HepG2 (cell line): Measurements from ENCODE around the gene ZNF30. TPM values are rescaled to one million over a fixed set of nuclear protein-coding genes. Genes with fewer than 3 reads are reported as not detected.
A peak's percentile ranks its signal among the peaks of the same experiment; 100 is the strongest.

ENCODE experiments used
- BHLHE40 ChIP-seq: IDR thresholded peaks from 2 replicates; pipeline ENCODE4 v1.6.1; 2011; ENCODE audit warnings: low read length, improper control_type of control experiment
- CC2D1A ChIP-seq: sonication (generic); formaldehyde crosslinking; IDR thresholded peaks from 2 replicates; pipeline ENCODE4 v1.8.1; 2023; ENCODE audit warnings: mild to moderate bottlenecking, missing genetic modification reagents
- DNMT3B ChIP-seq: conservative IDR thresholded peaks from 2 replicates; pipeline ENCODE4 v1.6.1; 2016; ENCODE audit warnings: missing biosample characterization, control low read depth
- DPF2 ChIP-seq: sonication (generic); formaldehyde crosslinking; IDR thresholded peaks from 2 replicates; pipeline ENCODE4 v1.4.0; 2020; ENCODE audit warnings: mild to moderate bottlenecking, low read depth, missing genetic modification reagents, borderline replicate concordance
- HDAC1 ChIP-seq: sonication (generic); formaldehyde crosslinking; IDR thresholded peaks from 2 replicates; pipeline ENCODE4 v1.5.1; 2020; ENCODE audit warnings: mild to moderate bottlenecking, missing genetic modification reagents
- HNRNPH1 ChIP-seq: fragments of 200-400 bp; formaldehyde crosslinking; optimal IDR thresholded peaks from 2 replicates; pipeline ENCODE3; 2017; ENCODE audit warnings: mild to moderate bottlenecking, low read depth, low read length
- KLF9 ChIP-seq: IDR thresholded peaks from 2 replicates; pipeline ENCODE4 v1.6.1; 2016; ENCODE audit warnings: low read depth
- MXD4 ChIP-seq: IDR thresholded peaks from 2 replicates; pipeline ENCODE4 v1.6.1; 2016; ENCODE audit warnings: mild to moderate bottlenecking, missing biosample characterization, missing genetic modification reagents
- NFKB2 ChIP-seq: sonication (generic); formaldehyde crosslinking; IDR thresholded peaks from 2 replicates; pipeline ENCODE4 v1.4.0; 2020; ENCODE audit warnings: missing genetic modification reagents, borderline replicate concordance
- PAX8 ChIP-seq: sonication (generic); formaldehyde crosslinking; IDR thresholded peaks from 2 replicates; pipeline ENCODE4 v1.8.0; 2022; ENCODE audit warnings: mild to moderate bottlenecking, missing genetic modification reagents, borderline replicate concordance
- PREB ChIP-seq: sonication (generic); formaldehyde crosslinking; IDR thresholded peaks from 2 replicates; pipeline ENCODE4 v1.4.0; 2020; ENCODE audit warnings: missing genetic modification reagents
- RFXANK ChIP-seq: IDR thresholded peaks from 2 replicates; pipeline ENCODE4 v1.6.1; 2016
- RORA ChIP-seq: sonication (generic); formaldehyde crosslinking; IDR thresholded peaks from 2 replicates; pipeline ENCODE4 v1.5.0; 2020; ENCODE audit warnings: mild to moderate bottlenecking, missing genetic modification reagents, moderate library complexity
- SKIL ChIP-seq: sonication (generic); formaldehyde crosslinking; IDR thresholded peaks from 2 replicates; pipeline ENCODE4 v1.8.0; 2022; ENCODE audit warnings: missing genetic modification reagents, mild to moderate bottlenecking, moderate library complexity, borderline replicate concordance
- SMYD3 ChIP-seq: sonication (generic); formaldehyde crosslinking; IDR thresholded peaks from 2 replicates; pipeline ENCODE4 v1.8.1; 2023; ENCODE audit warnings: mild to moderate bottlenecking, missing genetic modification reagents
- TAF15 ChIP-seq: fragments of 200-400 bp; formaldehyde crosslinking; IDR thresholded peaks from one replicate; pipeline ENCODE4 v1.6.1; 2018; ENCODE audit warnings: mild to moderate bottlenecking, low read depth, low read length; ENCODE audit not compliant: poor library complexity, severe bottlenecking
- U2AF1 ChIP-seq: fragments of 200-400 bp; formaldehyde crosslinking; optimal IDR thresholded peaks from 2 replicates; pipeline ENCODE3; 2017; ENCODE audit warnings: mild to moderate bottlenecking, low read depth, low read length
- ZBTB37 ChIP-seq: sonication (generic); formaldehyde crosslinking; IDR thresholded peaks from 2 replicates; pipeline ENCODE4 v1.4.0; 2020; ENCODE audit warnings: mild to moderate bottlenecking, missing genetic modification reagents
- ZFP90 ChIP-seq: sonication (generic); formaldehyde crosslinking; IDR thresholded peaks from 2 replicates; pipeline ENCODE4 v1.8.0; 2022; ENCODE audit warnings: missing genetic modification reagents, mild to moderate bottlenecking, inconsistent platforms, borderline replicate concordance
- ZMAT5 ChIP-seq: sonication (generic); formaldehyde crosslinking; IDR thresholded peaks from 2 replicates; pipeline ENCODE4 v1.5.0; 2020; ENCODE audit warnings: mild to moderate bottlenecking, low read depth, missing genetic modification reagents, borderline replicate concordance
- ZNF335 ChIP-seq: sonication (generic); formaldehyde crosslinking; IDR thresholded peaks from 2 replicates; pipeline ENCODE4 v1.4.0; 2020; ENCODE audit warnings: missing genetic modification reagents
- ZNF598 ChIP-seq: sonication (generic); formaldehyde crosslinking; IDR thresholded peaks from 2 replicates; pipeline ENCODE4 v1.5.1; 2020; ENCODE audit warnings: mild to moderate bottlenecking, missing genetic modification reagents, borderline replicate concordance
- ZNF660 ChIP-seq: sonication (generic); formaldehyde crosslinking; IDR thresholded peaks from 2 replicates; pipeline ENCODE4 v1.5.1; 2020; ENCODE audit warnings: mild to moderate bottlenecking, low read depth, missing genetic modification reagents, borderline replicate concordance
- ZNF703 ChIP-seq: sonication (generic); formaldehyde crosslinking; IDR thresholded peaks from 2 replicates; pipeline ENCODE4 v1.5.1; 2020; ENCODE audit warnings: missing genetic modification reagents, mild to moderate bottlenecking, moderate library complexity, borderline replicate concordance
- ZNF780A ChIP-seq: sonication (generic); formaldehyde crosslinking; IDR thresholded peaks from 2 replicates; pipeline ENCODE4 v1.8.0; 2022; ENCODE audit warnings: mild to moderate bottlenecking, missing genetic modification reagents, moderate library complexity
- ZNF878 ChIP-seq: sonication (generic); formaldehyde crosslinking; IDR thresholded peaks from 2 replicates; pipeline ENCODE4 v1.8.1; 2023; ENCODE audit warnings: mild to moderate bottlenecking, missing genetic modification reagents, moderate library complexity
- polyA plus RNA-seq, 8 experiments: library from polyadenylated mRNA; depleted of rRNA in 3 of 8; stranded (reverse) in 7 of 8; unstranded in 1 of 8; fragments of >200 nt; fragmentation: Illumina TruSeq in 4 of 8; extraction: Trizol in 4 of 8; gene quantifications; 2 replicates each; pipeline versions ENCODE4 v1.2.1 to v1.2.3, GENCODE V29; 2011 to 2016; ENCODE audit warnings: low read depth in 4 of 8, missing spikeins in 1 of 8, mixed read lengths in 1 of 8; ENCODE audit not compliant: insufficient read depth in 1 of 8
- total RNA-seq, 5 experiments: library from RNA; depleted of rRNA; stranded (reverse); fragments of >200 nt; fragmentation: Illumina TruSeq; extraction: Trizol; gene quantifications; 2 replicates each; pipeline ENCODE4 v1.2.3, GENCODE V29; 2016; ENCODE audit warnings: low read depth in 1 of 5

ZNF30 gene
- total and polyA plus RNA-seq, 2 of the 13 experiments (the other 11 are each of a cell fraction or from before 2014, with no cell fraction given) = 2.3 to 4.4 TPM

- TF ChIP-seq ZNF703 (CRISPR knock-in tag) (no peak), ZNF335 (CRISPR knock-in tag) (no peak), BHLHE40 (no peak), ZMAT5 (CRISPR knock-in tag) (no peak), RFXANK (no peak), NFKB2 (CRISPR knock-in tag) (peak; percentile 63; the same call in 1 of the 2 replicates), ZBTB37 (CRISPR knock-in tag) (no peak), ZNF878 (peak; percentile 79), TAF15 (peak; percentile 65), RORA (no peak), ZNF780A (no peak), DPF2 (CRISPR knock-in tag) (no peak), CC2D1A (no peak), SKIL (no peak; the same call in 1 of the 2 replicates), HDAC1 (CRISPR knock-in tag) (peak; percentile 77), ZNF598 (CRISPR knock-in tag) (no peak), U2AF1 (no peak), PREB (CRISPR knock-in tag) (no peak), SMYD3 (CRISPR knock-in tag) (no peak; the same call in 1 of the 2 replicates), HNRNPH1 (no peak), MXD4 (no peak), ZFP90 (CRISPR knock-in tag) (0 out of 2 replicates have a peak, but pooled peaks have one; percentile 22), ZNF660 (CRISPR knock-in tag) (no peak), KLF9 (no peak), PAX8 (no peak), DNMT3B (CRISPR knock-in tag) (no peak)
These were observed 37.1 kb downstream of the ZNF30 start, which contains the start of gene ZNF792 (continued) for GRCh38 chr19:34963573-34964406.
